GM18508 (cell line): Measurements from ENCODE around the gene CTSG.
"Not testable (repeated sequence)": the region's sequence is repeated elsewhere in the genome, so short reads cannot be mapped to it uniquely, and the experiment has no call there.

Experiments used
- ATAC-seq: cut with Tn5 transposase; IDR thresholded peaks from one replicate; pipeline ENCODE4 v1.9.1; 2021; ENCODE audit warnings: moderate number of reproducible peaks; ENCODE audit not compliant: insufficient read depth, unreplicated experiment

Gene CTSG, protein sequence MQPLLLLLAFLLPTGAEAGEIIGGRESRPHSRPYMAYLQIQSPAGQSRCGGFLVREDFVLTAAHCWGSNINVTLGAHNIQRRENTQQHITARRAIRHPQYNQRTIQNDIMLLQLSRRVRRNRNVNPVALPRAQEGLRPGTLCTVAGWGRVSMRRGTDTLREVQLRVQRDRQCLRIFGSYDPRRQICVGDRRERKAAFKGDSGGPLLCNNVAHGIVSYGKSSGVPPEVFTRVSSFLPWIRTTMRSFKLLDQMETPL

DNA sequence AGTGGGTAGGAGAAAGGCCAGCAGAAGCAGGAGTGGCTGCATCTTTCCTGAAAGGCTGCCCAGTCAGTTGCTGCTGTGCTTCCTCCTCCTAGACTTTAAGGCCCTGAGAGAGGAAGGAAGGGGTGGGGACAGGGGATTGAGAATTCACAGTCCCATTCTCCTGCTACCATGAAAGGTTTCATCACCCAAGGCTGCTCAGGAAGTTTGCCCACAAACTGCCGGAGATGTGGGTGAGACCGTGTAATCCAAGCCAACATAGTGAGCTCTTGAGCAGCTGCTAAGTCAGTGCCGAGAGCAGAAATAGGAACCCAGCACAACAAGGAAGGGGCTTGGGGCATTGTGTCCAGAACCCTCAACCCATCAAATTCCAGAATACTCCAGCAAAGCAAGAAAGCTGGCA, at the start of gene CTSG:
Gene CTSG, minus strand, starts transcription at position 69 of the 400 bp plus-strand sequence. Its CDS starts 27 bp downstream, at position 42.
- ATAC-seq: no peak

DNA sequence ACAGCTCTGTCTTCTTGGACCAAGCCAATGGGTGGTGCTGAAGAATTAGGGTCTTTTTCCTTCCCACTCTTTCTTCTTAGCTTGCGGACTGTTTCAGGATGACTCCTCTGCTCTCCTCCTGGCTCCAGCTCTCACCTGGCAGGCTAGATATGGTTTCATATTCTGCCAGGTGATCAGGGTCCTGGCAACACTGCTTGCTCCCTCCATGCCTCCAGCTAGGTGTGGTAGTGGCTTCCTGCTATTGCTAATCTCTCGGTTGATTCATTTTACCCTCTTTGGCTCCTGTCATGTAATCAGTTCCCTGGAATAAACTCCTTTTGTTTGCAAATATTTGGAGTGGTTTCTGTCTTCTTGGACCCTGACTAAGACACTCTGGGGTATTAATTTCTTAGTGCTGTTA, 37.7 kb upstream of the CTSG start:
- ATAC-seq: no peak

DNA sequence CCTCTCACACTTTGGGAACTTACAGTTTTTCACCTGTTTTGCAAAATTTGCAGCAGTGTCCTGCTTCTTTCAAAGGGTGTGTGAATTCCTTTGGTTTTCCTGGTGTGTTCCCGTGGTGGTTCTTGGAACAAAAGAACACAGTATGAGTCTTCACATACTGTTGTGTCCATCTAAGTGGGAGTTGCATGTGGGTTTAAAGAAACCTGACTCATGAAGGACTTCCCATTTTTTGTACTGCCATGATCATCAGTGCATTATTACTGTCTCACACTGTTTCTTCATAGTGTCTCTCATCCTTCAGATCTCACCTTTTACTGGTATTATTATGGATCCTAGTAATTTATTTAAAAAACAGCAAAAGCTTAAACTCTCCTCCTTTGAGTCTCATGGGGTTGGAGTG, 37.2 kb upstream of the CTSG start:
- ATAC-seq: no peak

DNA sequence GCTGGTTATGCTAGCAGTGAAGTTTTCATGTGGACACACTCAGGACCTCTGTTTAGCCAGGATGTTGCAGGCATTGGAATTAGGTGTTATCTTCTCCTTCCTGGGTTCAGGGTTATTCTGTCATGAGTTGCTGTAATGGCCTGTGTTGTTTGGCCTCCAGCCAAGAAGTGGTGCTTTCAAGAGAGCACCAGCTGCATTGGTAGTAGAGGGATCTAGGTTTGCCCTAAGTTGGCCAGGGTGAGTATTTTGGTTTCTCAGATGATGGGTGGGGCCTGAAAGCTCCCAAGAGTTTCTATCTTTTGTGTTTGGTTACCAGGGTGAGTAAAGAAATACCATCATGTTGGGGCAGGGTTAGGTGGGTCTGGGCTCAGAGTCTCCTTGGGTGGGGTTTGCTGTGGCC, 36.1 kb upstream of the CTSG start:
- ATAC-seq: no peak

DNA sequence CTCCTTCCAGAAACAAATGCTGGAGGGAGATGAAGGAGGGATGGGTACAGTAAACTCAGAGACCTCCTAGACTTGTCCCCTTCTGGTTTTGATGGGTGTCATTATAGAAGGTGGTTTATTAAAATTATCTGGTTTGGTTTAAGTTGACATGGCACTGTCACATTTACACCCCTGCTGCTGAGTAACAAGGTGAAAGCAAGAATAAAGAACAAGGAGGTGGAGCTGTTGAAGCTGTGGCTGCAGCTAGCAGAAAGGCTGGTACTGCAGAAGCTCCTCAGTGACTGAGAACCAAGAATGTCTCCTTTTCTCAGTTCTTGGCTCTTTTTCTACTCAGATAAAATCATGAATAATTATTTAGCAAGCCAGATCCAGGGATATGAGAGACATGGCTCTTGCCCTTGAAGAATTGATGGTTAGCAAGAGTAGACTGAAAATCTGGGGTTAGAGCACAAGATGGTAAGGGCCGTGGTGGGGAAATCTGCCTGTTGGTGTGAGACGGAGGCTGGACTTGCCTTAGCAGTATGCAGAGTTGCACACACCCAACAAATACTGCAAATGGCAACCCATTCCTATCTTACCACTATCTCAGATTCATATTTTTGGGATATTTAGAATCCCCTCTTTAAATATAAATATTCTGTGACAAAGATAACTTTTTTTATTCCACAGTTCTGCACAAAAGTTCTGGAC, 33.8 kb upstream of the CTSG start, which contains the start of gene GZMH:
Gene GZMH, minus strand, starts transcription at position 31 of the 690 bp plus-strand sequence. CDS start 72 bp downstream, outside the sequence.
- no peak for ATAC-seq

DNA sequence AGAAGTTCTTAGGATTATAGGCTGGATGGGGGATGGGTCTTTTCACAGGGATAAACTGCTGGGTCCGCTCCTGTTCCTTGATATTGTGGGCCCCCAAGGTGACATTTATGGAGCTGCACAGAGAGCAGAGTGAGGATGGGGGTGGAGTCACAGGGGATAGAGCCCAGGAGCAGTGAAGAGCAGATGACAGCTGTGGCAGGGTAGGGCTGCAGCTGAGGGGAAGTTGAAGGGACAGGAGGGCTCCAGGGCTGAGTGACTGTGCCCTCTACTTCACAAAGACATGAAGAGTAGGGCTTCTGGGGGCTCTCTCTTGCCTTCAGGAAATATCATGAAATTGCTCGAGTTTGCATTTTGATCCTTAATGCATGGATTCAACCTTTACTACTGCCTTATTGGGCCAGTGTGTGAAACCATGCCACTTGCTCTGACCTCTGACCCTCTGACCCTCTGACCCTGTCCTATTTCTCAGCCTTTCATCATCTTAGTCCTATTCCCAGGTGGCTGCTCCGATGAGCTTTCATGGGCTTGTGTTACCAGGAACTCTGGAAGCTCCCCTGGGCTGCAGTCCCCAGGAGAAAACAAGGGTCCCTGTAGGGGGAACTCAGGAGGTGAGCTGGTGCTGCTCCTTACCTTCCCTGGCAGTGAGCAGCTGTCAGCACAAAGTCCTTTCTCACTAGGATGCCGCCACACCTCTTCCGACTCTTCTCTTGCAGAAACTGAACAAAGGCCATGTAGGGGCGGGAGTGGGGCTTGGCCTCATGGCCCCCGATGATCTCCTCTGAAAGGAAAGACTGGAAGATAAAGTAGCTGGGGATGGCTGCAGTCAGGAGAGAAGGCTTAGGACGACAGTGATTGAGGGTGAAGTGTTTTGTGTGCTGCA, 31.8 kb upstream of the CTSG start:
- no peak for ATAC-seq

DNA sequence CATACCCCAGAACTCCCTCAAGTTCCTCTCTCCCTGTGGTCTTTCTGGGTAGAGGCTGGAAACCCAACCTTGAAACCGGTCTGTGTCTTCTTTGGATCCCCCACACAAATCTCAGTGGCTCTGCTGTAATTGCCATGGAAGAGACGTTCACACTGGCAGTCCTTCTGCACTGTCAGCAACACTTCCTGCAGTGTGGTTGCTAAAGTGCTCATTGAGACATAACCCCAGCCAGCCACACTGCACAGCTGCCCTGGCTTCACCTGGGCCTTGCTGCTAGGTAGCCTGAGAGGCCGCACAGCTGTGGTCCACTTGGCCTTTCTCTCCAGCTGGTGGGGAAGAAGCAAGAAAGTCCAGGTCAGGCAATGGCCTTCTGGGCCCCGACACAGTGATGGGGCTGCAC, 31.0 kb upstream of the CTSG start:
- no peak for ATAC-seq

DNA sequence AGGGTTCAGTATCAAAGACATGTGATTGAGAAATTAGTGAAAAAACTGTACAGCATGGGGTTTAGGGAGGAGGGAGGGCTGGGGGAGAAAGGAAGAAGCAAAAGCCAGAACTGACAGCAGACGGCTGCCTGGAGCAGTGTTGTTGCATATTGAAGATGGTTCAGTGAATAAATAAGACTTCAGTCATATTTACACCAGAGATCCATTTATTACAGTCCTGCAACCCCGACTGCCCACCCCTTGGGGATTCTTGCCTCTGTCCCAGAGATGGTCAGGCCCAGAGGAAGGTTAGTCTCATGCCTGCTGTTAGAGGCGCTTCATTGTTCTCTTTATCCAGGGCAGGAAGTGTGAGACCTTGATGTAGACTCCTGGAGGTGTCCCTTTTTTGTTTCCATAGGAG, 30.2 kb upstream of the CTSG start:
- no peak for ATAC-seq

DNA sequence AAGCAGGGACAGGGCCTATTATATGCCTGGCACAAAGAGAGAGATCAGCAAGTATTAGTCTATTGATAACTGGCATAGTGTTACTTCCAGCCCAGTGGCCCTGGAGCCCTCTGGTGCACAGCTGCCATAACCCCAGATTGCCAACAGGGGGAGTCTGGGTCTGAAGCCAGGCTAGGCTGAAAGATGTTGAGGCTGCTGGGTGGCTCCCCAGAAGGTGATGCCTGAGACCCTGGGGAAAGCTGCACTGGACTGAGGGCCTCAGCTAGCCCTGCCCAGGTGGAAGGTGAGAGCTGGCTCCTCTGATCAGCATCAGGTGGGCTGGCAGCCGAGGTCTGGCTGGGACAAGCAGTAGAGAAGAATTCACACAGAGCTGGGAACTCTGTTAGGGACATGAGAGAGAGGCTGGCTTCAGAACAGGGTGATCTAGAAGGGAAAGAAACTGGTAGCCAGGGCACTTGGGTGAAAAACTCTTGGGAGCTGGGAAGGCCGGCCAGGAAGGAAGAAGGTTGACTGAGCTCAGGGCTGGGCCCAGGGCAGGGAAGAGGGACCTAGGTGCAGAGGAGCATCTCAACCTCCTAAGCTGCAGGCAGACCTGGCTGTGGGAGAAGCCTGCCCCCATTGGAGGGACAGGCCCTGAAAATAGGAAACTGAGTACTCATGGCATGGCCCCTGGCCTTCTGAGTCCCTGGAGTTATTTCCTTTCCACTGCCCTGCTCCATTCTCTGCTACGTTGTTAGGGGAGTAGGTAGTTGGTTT, 29.6 kb upstream of the CTSG start:
- no peak for ATAC-seq

DNA sequence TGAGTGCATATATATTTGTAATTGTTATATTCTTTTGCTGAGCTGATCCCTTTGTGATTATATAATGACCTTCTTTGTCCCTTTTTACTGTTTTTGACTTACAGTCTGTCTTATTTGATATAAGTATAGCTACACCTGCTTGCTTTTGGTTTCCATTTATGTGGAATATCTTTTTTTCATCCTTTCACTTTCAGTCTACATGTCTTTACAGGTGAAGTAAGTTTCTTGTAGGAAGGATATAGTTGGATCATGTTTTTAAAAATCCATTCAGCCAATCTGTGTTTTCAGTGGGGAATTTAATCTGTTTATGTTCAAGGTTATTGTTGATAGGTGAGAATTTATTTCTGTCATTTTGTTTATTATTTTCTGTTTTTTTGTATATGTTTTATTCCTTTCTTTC, 21.4 kb upstream of the CTSG start:
- no peak for ATAC-seq

DNA sequence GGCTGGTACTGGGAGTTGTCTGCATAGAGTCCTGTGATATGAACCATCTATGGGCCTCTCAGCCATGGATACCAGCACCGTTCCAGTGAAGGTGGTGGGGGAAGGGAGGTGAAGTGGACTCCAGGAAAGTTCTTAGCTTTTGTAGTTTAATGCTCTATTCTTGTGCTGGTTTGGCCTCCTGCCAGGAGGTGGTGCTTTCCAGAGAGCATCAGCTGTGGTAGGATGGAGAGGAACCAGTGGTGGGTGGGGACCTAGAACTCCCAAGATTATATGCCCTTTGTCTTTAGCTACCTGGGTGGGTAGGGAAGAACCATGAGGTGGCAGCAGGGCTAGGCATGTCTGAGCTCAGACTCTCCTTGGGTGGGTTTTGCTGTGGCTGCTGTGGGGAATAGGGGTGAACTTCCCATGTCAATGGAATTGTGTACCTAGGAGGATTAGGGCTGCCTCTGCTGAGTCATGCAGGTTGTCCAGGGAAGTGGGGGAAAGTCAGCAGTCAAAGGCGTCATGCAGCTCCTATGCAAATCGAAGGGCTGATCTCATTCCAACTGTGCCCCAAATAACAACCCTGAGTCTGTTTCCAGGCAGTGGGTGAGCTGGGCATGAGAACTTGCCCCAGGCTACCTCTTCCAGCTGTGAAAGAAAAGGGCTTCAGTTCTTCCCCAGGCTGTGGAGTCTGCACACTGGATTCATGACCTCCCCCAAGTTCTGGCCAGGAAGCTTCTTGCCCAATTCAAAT, 19.2 kb upstream of the CTSG start:
- ATAC-seq: no peak

DNA sequence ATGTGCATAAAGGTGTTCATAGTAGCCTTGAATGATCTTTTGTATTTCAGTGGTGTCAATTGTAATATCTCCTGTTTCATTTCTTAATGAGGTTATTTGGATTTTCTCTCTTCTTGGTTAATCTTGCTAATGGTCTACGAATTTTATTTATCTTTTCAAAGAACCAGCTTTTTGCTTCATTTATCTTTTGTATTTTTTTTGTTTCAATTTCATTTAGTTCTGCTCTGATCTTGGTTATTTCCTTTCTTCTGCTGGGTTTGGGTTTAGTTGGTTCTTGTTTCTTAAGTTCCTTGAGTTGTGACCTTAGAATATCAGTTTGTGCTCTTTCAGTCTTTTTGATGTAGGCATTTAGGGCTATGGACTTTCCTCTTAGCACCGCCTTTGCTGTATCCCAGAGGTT, 15.0 kb upstream of the CTSG start:
- ATAC-seq: not testable (repeated sequence)

DNA sequence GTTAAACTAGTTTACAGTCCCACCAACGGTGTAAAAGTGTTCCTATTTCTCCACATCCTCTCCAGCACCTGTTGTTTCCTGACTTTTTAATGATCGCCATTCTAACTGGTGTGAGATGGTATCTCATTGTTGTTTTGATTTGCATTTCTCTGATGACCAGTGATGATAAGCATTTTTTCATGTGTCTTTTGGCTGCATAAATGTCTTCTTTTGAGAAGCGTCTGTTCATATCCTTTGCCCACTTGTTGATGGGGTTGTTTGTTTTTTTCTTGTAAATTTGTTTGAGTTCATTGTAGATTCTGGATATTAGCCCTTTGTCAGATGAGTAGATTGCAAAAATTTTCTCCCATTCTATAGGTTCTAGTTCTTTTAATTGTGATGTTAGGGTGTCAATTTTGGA, 8.4 kb upstream of the CTSG start:
- not testable (repeated sequence) for ATAC-seq

DNA sequence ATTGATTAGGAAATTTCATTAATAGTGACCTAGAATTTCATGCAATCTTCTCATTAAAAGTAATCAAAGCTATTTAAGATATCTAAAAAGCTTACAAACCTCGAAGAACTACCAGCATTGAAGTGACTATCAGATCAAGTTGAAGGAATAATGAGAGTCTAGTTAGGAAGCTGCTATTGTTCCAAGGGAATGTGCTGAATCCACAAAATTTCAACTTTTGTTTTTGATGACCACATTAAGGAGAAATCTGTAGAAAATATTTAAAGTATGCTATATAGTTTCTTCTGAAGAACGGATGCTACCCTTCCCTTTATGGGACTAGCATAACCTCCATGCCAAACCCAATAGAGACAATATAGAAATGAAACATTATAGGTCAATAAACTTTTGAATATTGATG, 2.5 kb upstream of the CTSG start:
- ATAC-seq: no peak

DNA sequence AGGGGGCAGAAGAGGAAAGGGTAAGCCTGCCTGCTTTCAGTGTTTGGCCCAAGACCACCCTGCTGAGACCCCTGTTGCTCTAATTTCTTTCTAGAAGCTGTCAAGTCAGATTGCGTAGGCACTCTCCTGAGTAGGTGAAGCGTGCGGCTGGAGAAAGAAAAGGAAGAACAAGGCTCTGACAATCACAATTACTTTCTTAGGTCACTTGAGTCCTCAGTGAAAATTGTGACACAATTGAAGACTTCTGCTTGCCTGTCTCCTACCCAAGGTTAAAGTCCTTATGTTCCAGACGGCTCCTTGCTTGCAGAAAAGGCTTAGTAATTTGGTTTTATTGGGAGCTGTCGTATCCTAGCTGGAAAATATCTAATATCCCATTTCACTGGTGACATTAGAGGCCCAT, 721 bp upstream of the CTSG start:
- ATAC-seq: no peak

DNA sequence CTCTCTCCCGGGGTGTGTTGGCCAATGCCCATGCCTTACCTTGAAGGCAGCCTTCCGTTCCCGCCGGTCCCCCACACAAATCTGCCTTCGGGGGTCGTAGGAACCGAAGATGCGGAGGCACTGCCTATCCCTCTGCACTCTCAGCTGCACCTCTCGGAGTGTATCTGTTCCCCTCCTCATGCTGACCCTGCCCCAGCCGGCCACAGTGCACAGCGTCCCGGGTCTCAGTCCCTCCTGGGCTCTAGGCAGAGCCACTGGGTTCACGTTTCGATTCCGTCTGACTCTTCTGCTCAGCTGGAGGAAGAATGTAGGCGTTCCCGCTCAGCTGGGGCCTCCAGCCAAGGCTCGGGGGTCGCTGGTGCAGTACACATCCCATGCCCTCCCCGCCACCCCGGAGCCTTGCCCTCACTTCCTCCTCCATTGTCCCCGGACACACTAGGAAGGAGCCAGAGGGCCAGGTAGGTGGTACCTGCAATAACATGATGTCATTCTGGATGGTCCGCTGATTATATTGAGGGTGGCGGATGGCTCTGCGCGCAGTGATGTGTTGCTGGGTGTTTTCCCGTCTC, 1.8 kb downstream of the CTSG start:
- no peak for ATAC-seq

DNA sequence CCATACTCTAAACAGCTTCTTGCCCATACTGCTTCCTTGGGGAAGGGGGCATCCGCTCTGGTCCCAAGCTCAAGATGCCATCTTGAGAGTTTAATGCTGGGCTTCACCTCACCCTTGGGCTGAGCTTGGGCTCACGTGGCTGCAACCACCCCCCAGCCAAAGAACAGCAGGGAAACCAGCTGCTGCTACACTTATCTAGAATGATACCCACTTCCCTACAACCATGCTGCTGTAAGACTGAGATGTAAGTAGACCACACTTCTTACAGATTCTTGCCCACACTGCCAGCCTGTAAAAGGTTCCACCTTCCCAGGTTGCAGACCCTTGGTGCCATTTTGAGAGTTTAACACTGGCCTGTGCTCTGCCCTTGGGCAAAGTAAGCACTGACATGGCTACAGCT, 9.7 kb downstream of the CTSG start:
- no peak for ATAC-seq

DNA sequence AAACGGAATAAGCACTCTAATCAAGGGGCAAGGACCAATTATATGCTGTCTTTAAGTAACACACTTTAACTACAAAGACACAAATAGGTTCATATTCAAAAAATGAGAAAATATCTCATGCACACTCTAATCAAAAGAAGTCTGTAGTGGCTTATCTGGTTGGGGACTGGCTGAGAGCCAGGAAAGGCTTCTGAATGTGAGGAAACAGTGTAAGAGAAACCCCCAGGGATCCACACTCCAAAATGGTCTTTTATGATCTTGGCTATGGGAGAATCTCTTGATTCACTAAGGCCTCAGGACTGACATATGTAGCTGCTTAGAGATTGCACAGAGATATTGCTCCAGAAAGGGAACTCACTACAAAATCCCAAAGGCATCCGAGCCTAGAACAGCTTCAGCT, 10.3 kb downstream of the CTSG start:
- ATAC-seq: no peak

DNA sequence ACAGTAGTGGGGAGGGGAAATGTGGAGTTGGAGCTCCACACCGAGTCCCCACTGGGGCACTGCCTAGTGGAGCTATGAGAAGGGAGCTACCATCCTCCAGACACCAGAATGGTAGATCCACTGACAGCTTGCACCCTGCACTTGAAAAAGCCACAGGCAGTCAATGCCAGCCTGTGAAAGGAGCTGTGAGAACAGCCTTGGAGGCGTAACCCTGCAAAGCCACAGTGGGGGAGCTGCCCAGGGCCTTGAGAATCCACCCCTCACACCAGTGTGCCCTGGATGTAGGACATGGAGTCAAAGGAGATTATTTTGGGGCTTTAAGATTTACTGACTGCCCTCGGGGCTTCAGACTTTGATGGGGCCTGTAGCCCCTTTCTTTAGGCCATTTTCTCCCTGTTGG, 12.5 kb downstream of the CTSG start:
- no peak for ATAC-seq
